ENCODE data around the gene CHTF8.
"Not testable (repeated sequence)": the region's sequence is repeated elsewhere in the genome, so short reads cannot be mapped to it uniquely, and the experiment has no call there.

Gene CHTF8

GRCh38 chr16:69132424-69133252, at the start of gene CHTF8, which contains the start of gene UTP4:
Gene CHTF8 (minus strand): TSS chr16:69132588. CDS start chr16:69121458, 11,130 bp downstream.
Gene UTP4 (plus strand): TSS chr16:69132649. CDS start chr16:69133460, 811 bp downstream.
- DNase-seq (ENCODE audit: low read depth in 3 of 3), result peak; percentile 72 to 89 (median 77)

GRCh38 chr16:69180011-69180338, 47.6 kb upstream of the CHTF8 start:
- no peak for DNase-seq (ENCODE audit: low read depth in 3 of 3)

GRCh38 chr16:69179328-69180010, 47.1 kb upstream of the CHTF8 start:
- DNase-seq (ENCODE audit: low read depth in 3 of 3), result no peak

- DNase-seq (ENCODE audit: low read depth in 3 of 3), result no peak
Measured at GRCh38 chr16:69176033-69176800, 43.8 kb upstream of the CHTF8 start.

- DNase-seq (ENCODE audit: low read depth in 3 of 3), result no peak
Measured at GRCh38 chr16:69171325-69172084, 39.1 kb upstream of the CHTF8 start.

GRCh38 chr16:69169607-69170352, 37.4 kb upstream of the CHTF8 start:
- DNase-seq (ENCODE audit: low read depth in 3 of 3), result no peak

- DNase-seq (ENCODE audit: low read depth in 3 of 3), result no peak
Measured at GRCh38 chr16:69169051-69169450, 36.7 kb upstream of the CHTF8 start.

GRCh38 chr16:69166946-69167930, 34.9 kb upstream of the CHTF8 start:
- DNase-seq (ENCODE audit: low read depth in 3 of 3), result no peak

- DNase-seq (ENCODE audit: low read depth in 3 of 3), result peak; percentile 63 to 83 (median 65)
Measured at GRCh38 chr16:69166221-69166833, 33.9 kb upstream of the CHTF8 start.

GRCh38 chr16:69165584-69165983, 33.2 kb upstream of the CHTF8 start:
- DNase-seq (ENCODE audit: low read depth in 3 of 3), result no peak

- no peak for DNase-seq (ENCODE audit: low read depth in 3 of 3)
Measured at GRCh38 chr16:69160192-69160591, 27.8 kb upstream of the CHTF8 start.

GRCh38 chr16:69157196-69157595, 24.8 kb upstream of the CHTF8 start:
- DNase-seq (ENCODE audit: low read depth in 3 of 3), result no peak

- DNase-seq (ENCODE audit: low read depth in 3 of 3), result peak in 2 of 3 donors; percentile 28 to 47
Measured at GRCh38 chr16:69150146-69150865, 17.9 kb upstream of the CHTF8 start.

- not testable (repeated sequence) for DNase-seq (ENCODE audit: low read depth in 3 of 3)
Measured at GRCh38 chr16:69149621-69150020, 17.2 kb upstream of the CHTF8 start.

- DNase-seq (ENCODE audit: low read depth in 3 of 3), result no peak
Measured at GRCh38 chr16:69145658-69146057, 13.3 kb upstream of the CHTF8 start.

GRCh38 chr16:69143116-69143515, 10.7 kb upstream of the CHTF8 start:
- DNase-seq (ENCODE audit: low read depth in 3 of 3), result no peak

- no peak for DNase-seq (ENCODE audit: low read depth in 3 of 3)
Measured at GRCh38 chr16:69141936-69142335, 9.5 kb upstream of the CHTF8 start.

- no peak for DNase-seq (ENCODE audit: low read depth in 3 of 3)
Measured at GRCh38 chr16:69141014-69141413, 8.6 kb upstream of the CHTF8 start.
